Right atrium auricular region (tissue), 2 donors: ENCODE results near the gene DENND10. TPM values are rescaled to one million over a fixed set of nuclear protein-coding genes. Genes with fewer than 3 reads are reported as not detected.
A peak's percentile ranks its signal among the peaks of the same experiment; 100 is the strongest.

ENCODE experiments used
- DNase-seq: peaks from one replicate; pipeline ENCODE4 v3.0.0-alpha.2; 2019; ENCODE audit warnings: low spot score
- H3K27ac ChIP-seq, 2 donors: fragments of 200-600 bp; sonication (generic); 1 replicate in 1 of 2; 2 replicates in 1 of 2; pipeline ENCODE4 v1.5.1; 2016 to 2019
- H3K27me3 ChIP-seq, 2 donors: fragments of 200-600 bp; sonication (generic); one replicate each; pipeline versions ENCODE4 v1.5.1 to v1.6.0; 2017 to 2019
- H3K36me3 ChIP-seq: fragments of 200-600 bp; sonication (generic); one replicate; pipeline ENCODE4 v1.5.1; 2016
- H3K4me1 ChIP-seq, 2 donors: fragments of 200-600 bp; sonication (generic); one replicate each; pipeline versions ENCODE4 v1.5.1 to v1.6.0; 2017 to 2019
- H3K4me3 ChIP-seq, 2 donors: fragments of 200-600 bp; sonication (generic); 1 replicate in 1 of 2; 2 replicates in 1 of 2; pipeline ENCODE4 v1.5.1; 2017 to 2019; ENCODE audit warnings: mild to moderate bottlenecking in 1 of 2, moderate library complexity in 1 of 2
- H3K9me3 ChIP-seq, 2 donors: fragments of 200-600 bp; sonication (generic); one replicate each; pipeline ENCODE4 v1.5.1; 2019
- total RNA-seq, 2 donors: library from RNA; depleted of rRNA; stranded (reverse); fragments of >200 nt; gene quantifications; one replicate each; pipeline ENCODE4 v1.1.0, GENCODE V29; 2016
- TF ChIP-seq, protein P1 (sequence below), 2 donors: fragments of 200-600 bp; sonication (generic); IDR thresholded peaks; one replicate each; pipeline ENCODE4 v1.5.1; 2019; ENCODE audit warnings: antibody characterized with exemption in 2 of 2

DENND10 gene
- total RNA-seq, 2 donors from 2014 or later: 25.9 to 31.4 TPM

DNA sequence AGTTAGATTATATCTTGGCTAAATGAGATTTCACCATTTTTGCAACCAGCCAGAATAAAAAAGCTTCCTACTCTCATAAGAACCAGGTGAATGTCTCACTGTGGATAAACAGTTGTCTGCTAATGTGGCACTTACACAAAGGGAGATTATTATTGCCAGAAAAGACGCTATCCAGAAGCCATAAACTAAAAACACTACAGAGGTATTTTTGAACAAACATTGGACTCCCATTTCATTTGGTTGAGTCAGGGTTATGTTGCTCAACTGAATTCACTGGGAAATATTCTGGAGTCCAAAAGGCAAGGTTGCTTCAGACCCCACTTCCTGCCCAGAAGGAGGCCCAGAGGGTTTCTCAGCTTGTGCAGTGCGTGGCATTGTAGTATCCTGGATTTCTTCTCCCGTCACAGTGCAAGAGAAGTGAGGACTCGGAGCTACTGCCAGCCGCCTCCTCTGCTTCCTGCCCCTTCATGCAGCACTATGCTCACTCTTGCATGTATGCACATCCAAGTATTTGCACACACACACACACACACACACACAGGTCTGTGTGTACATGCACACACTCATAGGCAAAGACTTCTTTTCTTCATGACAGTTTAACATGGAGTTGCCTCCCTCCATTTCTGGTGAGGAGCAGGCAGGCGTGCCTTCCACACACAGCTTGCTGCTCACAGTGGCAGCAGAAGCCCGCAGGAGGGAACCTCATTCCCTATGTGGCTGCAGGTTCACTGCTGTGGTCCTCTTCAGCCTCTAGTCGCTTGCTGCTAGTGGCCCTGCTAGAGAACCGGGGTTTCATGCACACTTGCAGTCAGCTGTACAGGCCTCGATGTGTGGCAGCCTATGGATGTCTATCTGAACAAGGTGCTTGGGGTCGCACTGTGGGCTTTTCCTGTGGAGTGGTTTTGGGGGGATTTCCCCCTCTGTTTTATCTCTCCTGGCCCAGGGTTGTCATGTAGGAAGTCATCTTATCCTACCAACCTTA is 10.1 kb downstream of the DENND10 start:
- no peaks in the 10 kb centered on the region for H3K9me3 ChIP-seq
- no peak overlapping the region for H3K27ac ChIP-seq
- H3K27me3 ChIP-seq: no peaks in the 10 kb centered on the region
- no peak for DNase-seq
- H3K4me3 ChIP-seq: no peak overlapping the region
- no peaks in the 10 kb centered on the region for H3K4me1 ChIP-seq
- TF ChIP-seq, protein P1, sequence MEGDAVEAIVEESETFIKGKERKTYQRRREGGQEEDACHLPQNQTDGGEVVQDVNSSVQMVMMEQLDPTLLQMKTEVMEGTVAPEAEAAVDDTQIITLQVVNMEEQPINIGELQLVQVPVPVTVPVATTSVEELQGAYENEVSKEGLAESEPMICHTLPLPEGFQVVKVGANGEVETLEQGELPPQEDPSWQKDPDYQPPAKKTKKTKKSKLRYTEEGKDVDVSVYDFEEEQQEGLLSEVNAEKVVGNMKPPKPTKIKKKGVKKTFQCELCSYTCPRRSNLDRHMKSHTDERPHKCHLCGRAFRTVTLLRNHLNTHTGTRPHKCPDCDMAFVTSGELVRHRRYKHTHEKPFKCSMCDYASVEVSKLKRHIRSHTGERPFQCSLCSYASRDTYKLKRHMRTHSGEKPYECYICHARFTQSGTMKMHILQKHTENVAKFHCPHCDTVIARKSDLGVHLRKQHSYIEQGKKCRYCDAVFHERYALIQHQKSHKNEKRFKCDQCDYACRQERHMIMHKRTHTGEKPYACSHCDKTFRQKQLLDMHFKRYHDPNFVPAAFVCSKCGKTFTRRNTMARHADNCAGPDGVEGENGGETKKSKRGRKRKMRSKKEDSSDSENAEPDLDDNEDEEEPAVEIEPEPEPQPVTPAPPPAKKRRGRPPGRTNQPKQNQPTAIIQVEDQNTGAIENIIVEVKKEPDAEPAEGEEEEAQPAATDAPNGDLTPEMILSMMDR (IDR thresholded peaks at IDR 0.05): no peak
- H3K36me3 ChIP-seq: peaks cover 47% of the 10 kb centered on the region

DNA sequence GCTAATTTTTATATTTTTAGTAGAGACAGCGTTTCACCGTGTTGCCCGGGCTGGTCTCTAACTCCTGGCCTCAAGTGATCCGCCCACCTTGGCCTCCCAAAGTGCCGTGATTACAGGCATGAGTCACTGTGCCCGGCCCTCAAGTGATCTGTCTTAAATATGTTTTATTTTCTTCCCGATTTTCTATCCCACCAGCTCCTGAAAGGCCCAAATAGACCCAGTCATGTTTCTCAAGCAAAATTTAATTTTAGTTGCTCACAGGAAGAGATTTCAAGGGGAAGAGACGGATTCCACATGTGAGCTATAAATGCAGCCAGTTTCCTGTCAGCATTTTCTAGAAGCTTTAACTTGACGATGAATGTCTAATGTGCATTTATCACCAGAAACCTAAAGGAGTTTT is 12.0 kb downstream of the DENND10 start:
- Histone ChIP-seq H3K4me1 (peaks cover 0 to 5% of the 10 kb centered on the region in 2 donors), H3K4me3 (no peak overlapping the region), H3K27me3 (no peaks in the 10 kb centered on the region), H3K36me3 (peaks cover 37% of the 10 kb centered on the region), H3K27ac (no peak overlapping the region), H3K9me3 (no peaks in the 10 kb centered on the region)
- TF ChIP-seq, protein P1 (IDR thresholded peaks at IDR 0.05): no peak
- no peak for DNase-seq

DNA sequence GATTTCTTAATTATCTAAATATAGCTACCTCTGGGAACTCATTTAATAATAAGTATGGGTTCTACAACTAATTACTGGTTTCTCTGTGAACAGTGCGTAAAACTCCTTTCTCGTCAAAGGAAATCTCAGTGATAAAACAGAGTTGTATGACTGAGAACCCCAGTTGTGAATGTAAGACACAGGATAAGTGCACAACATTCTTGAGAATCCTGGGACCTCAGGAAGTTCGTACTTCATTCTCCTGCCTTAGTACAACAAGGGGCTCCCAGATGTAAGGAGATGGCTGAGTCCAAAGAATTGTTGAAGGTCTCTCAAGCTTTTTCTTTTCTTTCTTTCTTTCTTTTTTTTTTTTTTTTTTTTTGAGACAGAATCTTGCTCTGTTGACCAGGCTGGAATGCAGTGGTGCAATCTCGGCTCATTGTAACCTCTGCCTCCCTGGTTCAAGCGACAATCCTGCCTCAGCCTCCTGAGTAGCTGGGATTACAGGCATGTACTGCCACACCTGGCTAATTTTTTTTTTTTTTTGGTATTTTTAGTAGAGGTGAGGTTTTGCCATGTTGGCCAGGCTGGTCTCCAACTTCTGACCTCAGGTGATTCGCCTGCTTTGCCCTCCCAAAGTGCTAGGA is 12.5 kb downstream of the DENND10 start:
- DNase-seq: no peak
- peaks cover 0 to 6% of the 10 kb centered on the region in 2 donors for H3K4me1 ChIP-seq
- no peak overlapping the region for H3K4me3 ChIP-seq
- TF ChIP-seq, protein P1 (IDR thresholded peaks at IDR 0.05): no peak
- H3K9me3 ChIP-seq: no peaks in the 10 kb centered on the region
- H3K27ac ChIP-seq: no peak overlapping the region
- H3K27me3 ChIP-seq: no peaks in the 10 kb centered on the region
- H3K36me3 ChIP-seq: peaks cover 37% of the 10 kb centered on the region

DNA sequence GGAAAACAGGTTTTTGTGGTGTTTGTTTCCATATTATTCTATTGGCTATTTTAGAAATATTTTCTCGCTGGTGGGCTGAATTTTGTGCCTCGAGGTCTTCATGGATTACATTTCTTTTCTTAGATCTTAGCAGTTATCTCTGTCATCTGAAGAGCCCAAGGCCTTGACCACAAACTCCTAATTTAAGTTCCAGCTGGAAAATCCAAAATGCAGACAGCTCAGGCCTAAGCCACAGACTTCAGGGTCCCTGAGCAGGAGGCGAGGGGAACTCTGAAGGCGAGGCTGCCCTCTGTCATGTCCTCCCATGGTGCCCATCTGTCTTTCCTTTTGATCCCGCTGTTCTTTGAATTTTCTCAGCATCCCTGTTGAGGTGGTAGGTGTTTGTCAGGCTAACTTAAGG is 14.3 kb downstream of the DENND10 start:
- Histone ChIP-seq H3K4me3 (no peak overlapping the region), H3K27me3 (no peaks in the 10 kb centered on the region), H3K36me3 (peaks cover 37% of the 10 kb centered on the region), H3K9me3 (no peaks in the 10 kb centered on the region), H3K4me1 (peaks cover 0 to 6% of the 10 kb centered on the region in 2 donors), H3K27ac (no peak overlapping the region)
- no peak for DNase-seq
- TF ChIP-seq, protein P1 (IDR thresholded peaks at IDR 0.05): no peak

DNA sequence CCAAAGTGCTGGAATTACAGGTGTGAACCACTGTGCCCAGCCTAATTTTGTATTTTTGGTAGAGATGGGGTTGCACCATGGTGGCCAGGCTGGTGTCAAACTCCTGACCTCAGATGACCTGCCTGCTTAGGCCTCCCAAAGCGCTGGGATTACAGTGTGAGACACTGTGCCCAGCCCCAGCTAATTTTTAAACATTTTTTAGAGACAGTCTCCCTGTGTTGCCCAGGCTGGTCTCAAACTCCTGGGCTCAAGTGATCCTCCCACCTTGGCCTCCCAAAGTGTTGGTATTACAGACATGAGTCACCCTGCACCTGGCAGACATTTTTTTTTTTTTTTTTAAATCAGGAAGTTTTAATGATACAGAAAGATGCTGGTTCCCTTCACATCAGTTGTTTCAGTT is 15.5 kb downstream of the DENND10 start:
- Histone ChIP-seq H3K9me3 (no peaks in the 10 kb centered on the region), H3K36me3 (peaks cover 37% of the 10 kb centered on the region), H3K4me3 (no peak overlapping the region), H3K27me3 (no peaks in the 10 kb centered on the region), H3K27ac (peak overlapping the region in 1 of 2 donors; percentile 61), H3K4me1 (peaks cover 0 to 6% of the 10 kb centered on the region in 2 donors)
- DNase-seq: no peak
- TF ChIP-seq, protein P1 (IDR thresholded peaks at IDR 0.05): no peak
